Astrocyte (in vitro differentiated cells and primary cell): Measurements from ENCODE around the gene METTL26.

Experiments
- CTCF ChIP-seq: IDR thresholded peaks from 2 replicates; pipeline ENCODE4 v1.5.1; 2011; ENCODE audit warnings: low read depth, mild to moderate bottlenecking, inconsistent platforms, low read length, moderate library complexity; ENCODE audit not compliant: insufficient read depth
- EZH2 ChIP-seq: IDR thresholded peaks from 2 replicates; pipeline ENCODE4 v1.6.1; 2012; ENCODE audit warnings: mild to moderate bottlenecking, low read length, inconsistent platforms; ENCODE audit not compliant: insufficient read depth

- TF ChIP-seq CTCF (no peak), EZH2 (no peak)
Measured at GRCh38 chr16:657487-657886, 21.4 kb upstream of the METTL26 start.
